Neural progenitor cell (in vitro differentiated cells): Measurements from ENCODE around the gene ECT2. TPM values are rescaled to one million over a fixed set of nuclear protein-coding genes. Genes with fewer than 3 reads are reported as not detected.

Experiments used
- DNase-seq: peaks from one replicate; pipeline ENCODE4 v3.0.0-alpha.2; 2016; ENCODE audit warnings: low spot score
- H2AFZ ChIP-seq: fragments of 200-600 bp; sonication (generic); replicated peaks from 2 replicates; pipeline ENCODE4 v1.6.1; 2016; ENCODE audit warnings: antibody characterized with exemption
- H3F3A ChIP-seq: fragments of 200-600 bp; sonication (generic); 2 replicates; pipeline ENCODE4 v1.6.1; 2016; ENCODE audit warnings: antibody characterized with exemption, low read depth
- H3K27ac ChIP-seq: fragments of 200-600 bp; sonication (generic); 2 replicates; pipeline ENCODE4 v1.5.1; 2016; ENCODE audit warnings: mild to moderate bottlenecking
- H3K27me3 ChIP-seq: fragments of 200-600 bp; sonication (generic); 2 replicates; pipeline ENCODE4 v1.6.1; 2016; ENCODE audit warnings: mild to moderate bottlenecking, moderate library complexity
- H3K36me3 ChIP-seq: fragments of 200-600 bp; sonication (generic); 2 replicates; pipeline ENCODE4 v1.5.1; 2016
- H3K4me1 ChIP-seq: fragments of 200-600 bp; sonication (generic); 2 replicates; pipeline ENCODE4 v1.6.1; 2016; ENCODE audit warnings: mixed run types
- H3K4me2 ChIP-seq: fragments of 200-600 bp; sonication (generic); 2 replicates; pipeline ENCODE4 v1.6.1; 2016
- H3K4me3 ChIP-seq: fragments of 200-600 bp; sonication (generic); 2 replicates; pipeline ENCODE4 v1.5.1; 2016
- H3K79me2 ChIP-seq: fragments of 200-600 bp; sonication (generic); 2 replicates; pipeline ENCODE4 v1.6.1; 2016; ENCODE audit warnings: low read depth
- H3K9ac ChIP-seq: fragments of 200-600 bp; sonication (generic); 2 replicates; pipeline ENCODE4 v1.6.1; 2016
- H3K9me3 ChIP-seq: fragments of 200-600 bp; sonication (generic); 2 replicates; pipeline ENCODE4 v1.5.1; 2016; ENCODE audit warnings: low read depth
- H4K20me1 ChIP-seq: fragments of 200-600 bp; sonication (generic); 2 replicates; pipeline ENCODE4 v1.6.1; 2016; ENCODE audit warnings: low read depth
- H3K27ac Mint-ChIP-seq: 3 replicates; pipeline ENCODE4 v1.8.0; 2021; ENCODE audit warnings: mixed read lengths
- H3K27me3 Mint-ChIP-seq: 2 replicates; pipeline ENCODE4 v1.8.0; 2022; ENCODE audit warnings: low read depth, mild to moderate bottlenecking, inconsistent platforms, moderate library complexity, mixed read lengths; ENCODE audit not compliant: insufficient read depth
- H3K36me3 Mint-ChIP-seq: 3 replicates; pipeline ENCODE4 v1.8.0; 2021; ENCODE audit warnings: mixed read lengths
- H3K4me1 Mint-ChIP-seq: 3 replicates; pipeline ENCODE4 v1.8.0; 2021; ENCODE audit warnings: mixed read lengths
- H3K4me3 Mint-ChIP-seq: 3 replicates; pipeline ENCODE4 v1.8.0; 2021; ENCODE audit warnings: mild to moderate bottlenecking, moderate library complexity, mixed read lengths
- H3K9me3 Mint-ChIP-seq: 3 replicates; pipeline ENCODE4 v1.8.0; 2020; ENCODE audit warnings: mixed read lengths
- EZH2 ChIP-seq: fragments of 200-600 bp; sonication (generic); IDR thresholded peaks from 2 replicates; pipeline ENCODE4 v1.6.1; 2017; ENCODE audit warnings: antibody characterized with exemption, mild to moderate bottlenecking, moderate library complexity
- EZH2phosphoT487 ChIP-seq: fragments of 200-600 bp; sonication (generic); IDR thresholded peaks from 2 replicates; pipeline ENCODE4 v1.6.1; 2017; ENCODE audit warnings: antibody characterized with exemption
- total RNA-seq: library from RNA; depleted of rRNA; stranded (reverse); fragments of >200 nt; gene quantifications from 2 replicates; pipeline ENCODE4 v1.2.3, GENCODE V29; 2015; ENCODE audit warnings: low replicate concordance
- TF ChIP-seq, protein P1 (sequence below): fragments of 200-600 bp; sonication (generic); IDR thresholded peaks from 2 replicates; pipeline ENCODE4 v1.5.1; 2017; ENCODE audit warnings: antibody characterized with exemption, mild to moderate bottlenecking

Gene ECT2
- total RNA-seq, 1 donor from 2014 or later = 267 TPM

DNA sequence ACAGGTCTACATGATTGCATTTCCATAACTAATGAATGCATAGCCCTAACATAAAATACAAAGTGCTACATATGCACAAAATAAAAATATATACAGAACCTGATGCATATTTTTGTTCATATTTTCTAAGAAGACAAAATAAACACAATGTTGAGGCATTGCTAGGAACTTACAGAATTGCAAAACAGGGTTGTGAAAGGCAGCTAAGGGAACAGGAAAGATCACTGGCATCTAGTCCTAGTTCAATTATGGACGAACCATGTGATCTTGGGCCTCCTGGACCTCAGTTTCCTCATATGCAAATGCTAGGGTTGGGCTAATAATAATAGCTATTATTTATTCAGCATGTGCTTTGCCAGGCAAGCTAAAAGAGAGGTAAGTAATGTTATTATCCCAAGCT lies 24.1 kb upstream of the ECT2 start:
- Histone ChIP-seq H3F3A (no peaks in the 10 kb centered on the region), H4K20me1 (no peaks in the 10 kb centered on the region), H3K4me3 (no peak overlapping the region), H3K9me3 (no peaks in the 10 kb centered on the region), H3K9ac (no peak overlapping the region), H3K4me2 (no peak overlapping the region), H3K36me3 (no peaks in the 10 kb centered on the region), H2AFZ (no peak overlapping the region), H3K4me1 (no peaks in the 10 kb centered on the region), H3K27ac (no peak overlapping the region), H3K27me3 (no peaks in the 10 kb centered on the region), H3K79me2 (no peaks in the 10 kb centered on the region)
- peaks cover 6% of the 10 kb centered on the region for H3K9me3 Mint-ChIP-seq
- no peak for DNase-seq
- no peaks in the 10 kb centered on the region for H3K4me1 Mint-ChIP-seq
- no peak overlapping the region for H3K4me3 Mint-ChIP-seq
- peaks cover 3% of the 10 kb centered on the region for H3K27me3 Mint-ChIP-seq
- TF ChIP-seq EZH2phosphoT487 (no peak), EZH2 (no peak)
- TF ChIP-seq, protein P1, sequence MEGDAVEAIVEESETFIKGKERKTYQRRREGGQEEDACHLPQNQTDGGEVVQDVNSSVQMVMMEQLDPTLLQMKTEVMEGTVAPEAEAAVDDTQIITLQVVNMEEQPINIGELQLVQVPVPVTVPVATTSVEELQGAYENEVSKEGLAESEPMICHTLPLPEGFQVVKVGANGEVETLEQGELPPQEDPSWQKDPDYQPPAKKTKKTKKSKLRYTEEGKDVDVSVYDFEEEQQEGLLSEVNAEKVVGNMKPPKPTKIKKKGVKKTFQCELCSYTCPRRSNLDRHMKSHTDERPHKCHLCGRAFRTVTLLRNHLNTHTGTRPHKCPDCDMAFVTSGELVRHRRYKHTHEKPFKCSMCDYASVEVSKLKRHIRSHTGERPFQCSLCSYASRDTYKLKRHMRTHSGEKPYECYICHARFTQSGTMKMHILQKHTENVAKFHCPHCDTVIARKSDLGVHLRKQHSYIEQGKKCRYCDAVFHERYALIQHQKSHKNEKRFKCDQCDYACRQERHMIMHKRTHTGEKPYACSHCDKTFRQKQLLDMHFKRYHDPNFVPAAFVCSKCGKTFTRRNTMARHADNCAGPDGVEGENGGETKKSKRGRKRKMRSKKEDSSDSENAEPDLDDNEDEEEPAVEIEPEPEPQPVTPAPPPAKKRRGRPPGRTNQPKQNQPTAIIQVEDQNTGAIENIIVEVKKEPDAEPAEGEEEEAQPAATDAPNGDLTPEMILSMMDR = no peak
- H3K36me3 Mint-ChIP-seq = no peaks in the 10 kb centered on the region
- no peak overlapping the region for H3K27ac Mint-ChIP-seq

DNA sequence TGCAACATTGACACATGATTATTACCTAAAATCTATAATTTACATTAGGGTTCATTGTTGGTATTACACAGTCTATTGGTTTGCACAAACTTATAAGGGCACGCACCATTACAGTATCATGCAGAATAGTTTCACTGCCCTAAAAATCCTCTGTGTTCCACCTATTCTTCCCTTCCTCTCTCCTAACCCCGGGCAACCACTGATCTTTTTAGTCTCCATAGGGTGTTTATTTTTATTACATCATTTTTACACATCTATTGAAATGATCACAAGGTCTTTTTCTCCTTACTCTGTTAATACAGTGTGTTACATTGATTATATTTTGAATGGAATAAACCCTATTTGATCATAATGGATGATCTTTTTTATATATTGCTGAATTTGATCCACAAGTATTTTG lies 15.5 kb upstream of the ECT2 start:
- Histone ChIP-seq H3K9ac (no peak overlapping the region), H3K9me3 (no peaks in the 10 kb centered on the region), H3F3A (no peaks in the 10 kb centered on the region), H3K79me2 (no peaks in the 10 kb centered on the region), H3K4me3 (no peak overlapping the region), H4K20me1 (no peaks in the 10 kb centered on the region), H2AFZ (no peak overlapping the region), H3K27me3 (no peaks in the 10 kb centered on the region), H3K4me1 (no peaks in the 10 kb centered on the region), H3K27ac (no peak overlapping the region), H3K36me3 (no peaks in the 10 kb centered on the region), H3K4me2 (no peak overlapping the region)
- H3K9me3 Mint-ChIP-seq = no peaks in the 10 kb centered on the region
- peaks cover 2% of the 10 kb centered on the region for H3K27me3 Mint-ChIP-seq
- TF ChIP-seq, protein P1 = no peak
- TF ChIP-seq EZH2 (no peak), EZH2phosphoT487 (no peak)
- H3K36me3 Mint-ChIP-seq = no peaks in the 10 kb centered on the region
- H3K27ac Mint-ChIP-seq = no peak overlapping the region
- H3K4me1 Mint-ChIP-seq = no peaks in the 10 kb centered on the region
- H3K4me3 Mint-ChIP-seq = no peak overlapping the region
- no peak for DNase-seq

DNA sequence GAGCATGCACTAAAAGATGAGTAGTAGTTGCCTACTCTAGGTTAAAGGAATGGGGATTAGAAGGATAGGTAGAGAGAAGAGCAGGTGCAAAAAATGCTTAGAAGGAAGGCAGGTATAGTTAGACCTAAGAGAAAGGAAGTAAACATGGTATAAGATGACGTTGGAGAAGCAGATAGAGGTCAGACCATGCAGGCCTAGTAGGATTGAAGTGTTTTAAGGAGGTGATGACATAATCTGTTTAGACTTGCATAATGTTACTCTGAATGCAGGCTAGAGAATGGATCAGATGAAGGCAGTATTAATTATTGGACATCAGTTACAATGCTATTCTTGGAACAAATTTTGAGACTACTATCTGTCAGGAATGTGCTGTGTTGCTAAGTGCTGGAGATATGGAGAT lies 11.1 kb upstream of the ECT2 start:
- Mint-ChIP-seq H3K36me3 (no peaks in the 10 kb centered on the region), H3K4me3 (no peak overlapping the region), H3K27ac (no peak overlapping the region), H3K27me3 (peaks cover 2% of the 10 kb centered on the region), H3K9me3 (no peaks in the 10 kb centered on the region), H3K4me1 (no peaks in the 10 kb centered on the region)
- Histone ChIP-seq H3K36me3 (no peaks in the 10 kb centered on the region), H4K20me1 (no peaks in the 10 kb centered on the region), H3K27ac (no peak overlapping the region), H2AFZ (no peak overlapping the region), H3F3A (no peaks in the 10 kb centered on the region), H3K27me3 (no peaks in the 10 kb centered on the region), H3K79me2 (no peaks in the 10 kb centered on the region), H3K4me2 (no peak overlapping the region), H3K4me3 (no peak overlapping the region), H3K9me3 (no peaks in the 10 kb centered on the region), H3K4me1 (no peaks in the 10 kb centered on the region), H3K9ac (no peak overlapping the region)
- TF ChIP-seq EZH2 = no peak
- TF ChIP-seq, protein P1 = no peak
- no peak for DNase-seq

DNA sequence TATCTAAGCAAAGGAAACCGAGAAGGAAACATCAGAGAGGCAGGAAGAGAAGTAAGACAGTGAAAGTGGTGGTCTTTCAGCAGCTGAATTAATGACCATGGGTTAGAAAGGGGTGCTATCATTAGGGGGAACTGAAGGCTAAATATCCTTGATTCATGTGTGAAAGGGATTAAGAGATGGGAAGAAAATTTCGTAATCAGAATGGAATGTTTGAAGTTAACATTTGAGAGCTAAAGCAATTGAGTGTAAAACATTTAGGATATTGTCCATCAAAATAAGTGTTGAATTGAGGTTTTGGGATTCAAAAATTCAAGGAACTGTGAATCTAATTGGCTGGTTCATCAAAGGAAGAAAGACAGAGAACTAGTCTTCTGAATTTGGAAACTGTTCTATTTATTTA lies 4.1 kb upstream of the ECT2 start:
- Mint-ChIP-seq H3K9me3 (no peaks in the 10 kb centered on the region), H3K36me3 (no peaks in the 10 kb centered on the region), H3K27me3 (no peaks in the 10 kb centered on the region), H3K4me3 (no peak overlapping the region), H3K27ac (no peak overlapping the region), H3K4me1 (peaks cover under 1% of the 10 kb centered on the region)
- Histone ChIP-seq H3K9ac (no peak overlapping the region), H3K4me1 (no peaks in the 10 kb centered on the region), H3K9me3 (no peaks in the 10 kb centered on the region), H3K4me2 (no peak overlapping the region), H3K36me3 (no peaks in the 10 kb centered on the region), H3F3A (no peaks in the 10 kb centered on the region), H3K27me3 (no peaks in the 10 kb centered on the region), H3K27ac (no peak overlapping the region), H3K4me3 (no peak overlapping the region), H2AFZ (peak overlapping the region; percentile 26), H4K20me1 (no peaks in the 10 kb centered on the region), H3K79me2 (peaks cover 8% of the 10 kb centered on the region)
- DNase-seq = no peak
- TF ChIP-seq EZH2phosphoT487 = no peak
- TF ChIP-seq, protein P1 = no peak
- no peak for TF ChIP-seq EZH2
